Adrenal gland (tissue), 5 donors: ENCODE measurements around the gene PATJ.

Experiments used
- POLR2A ChIP-seq, 2 donors: fragments of 450-650 bp; IDR thresholded peaks; one replicate each; pipeline ENCODE4 v1.6.1; 2017; ENCODE audit warnings: antibody characterized with exemption in 2 of 2, mild to moderate bottlenecking in 2 of 2, moderate library complexity in 1 of 2
- TF ChIP-seq, protein P1 (sequence below), 6 experiments: fragments of 450-650 bp in 4 of 6; fragments of 200-600 bp in 2 of 6; sonication (generic) in 1 of 6; IDR thresholded peaks; 1 replicate in 5 of 6; 2 replicates in 1 of 6; pipeline versions ENCODE4 v1.5.1 to v1.8.0; 2016 to 2021; ENCODE audit warnings: antibody characterized with exemption in 6 of 6, mild to moderate bottlenecking in 2 of 6, moderate library complexity in 1 of 6
- donor health status: DM: no; HTN: no; CAD: no.

- TF ChIP-seq, protein P1, sequence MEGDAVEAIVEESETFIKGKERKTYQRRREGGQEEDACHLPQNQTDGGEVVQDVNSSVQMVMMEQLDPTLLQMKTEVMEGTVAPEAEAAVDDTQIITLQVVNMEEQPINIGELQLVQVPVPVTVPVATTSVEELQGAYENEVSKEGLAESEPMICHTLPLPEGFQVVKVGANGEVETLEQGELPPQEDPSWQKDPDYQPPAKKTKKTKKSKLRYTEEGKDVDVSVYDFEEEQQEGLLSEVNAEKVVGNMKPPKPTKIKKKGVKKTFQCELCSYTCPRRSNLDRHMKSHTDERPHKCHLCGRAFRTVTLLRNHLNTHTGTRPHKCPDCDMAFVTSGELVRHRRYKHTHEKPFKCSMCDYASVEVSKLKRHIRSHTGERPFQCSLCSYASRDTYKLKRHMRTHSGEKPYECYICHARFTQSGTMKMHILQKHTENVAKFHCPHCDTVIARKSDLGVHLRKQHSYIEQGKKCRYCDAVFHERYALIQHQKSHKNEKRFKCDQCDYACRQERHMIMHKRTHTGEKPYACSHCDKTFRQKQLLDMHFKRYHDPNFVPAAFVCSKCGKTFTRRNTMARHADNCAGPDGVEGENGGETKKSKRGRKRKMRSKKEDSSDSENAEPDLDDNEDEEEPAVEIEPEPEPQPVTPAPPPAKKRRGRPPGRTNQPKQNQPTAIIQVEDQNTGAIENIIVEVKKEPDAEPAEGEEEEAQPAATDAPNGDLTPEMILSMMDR (IDR thresholded peaks at IDR 0.05), result no peak
- no peak for TF ChIP-seq POLR2A (IDR thresholded peaks at IDR 0.05)
Measured at GRCh38 chr1:61935516-61935915, 193.2 kb downstream of the PATJ start.
